ENCODE results near the gene FGF1.

FGF1 gene

GRCh38 chr5:142685418-142686209 is at the start of gene FGF1:
Gene FGF1 (minus strand): TSS chr5:142686090. CDS start chr5:142614127, 71,963 bp downstream.
- DNase-seq (ENCODE audit: low read depth) = no peak

GRCh38 chr5:142727735-142728047 is 41.8 kb upstream of the FGF1 start:
- DNase-seq (ENCODE audit: low read depth) = no peak

DNA sequence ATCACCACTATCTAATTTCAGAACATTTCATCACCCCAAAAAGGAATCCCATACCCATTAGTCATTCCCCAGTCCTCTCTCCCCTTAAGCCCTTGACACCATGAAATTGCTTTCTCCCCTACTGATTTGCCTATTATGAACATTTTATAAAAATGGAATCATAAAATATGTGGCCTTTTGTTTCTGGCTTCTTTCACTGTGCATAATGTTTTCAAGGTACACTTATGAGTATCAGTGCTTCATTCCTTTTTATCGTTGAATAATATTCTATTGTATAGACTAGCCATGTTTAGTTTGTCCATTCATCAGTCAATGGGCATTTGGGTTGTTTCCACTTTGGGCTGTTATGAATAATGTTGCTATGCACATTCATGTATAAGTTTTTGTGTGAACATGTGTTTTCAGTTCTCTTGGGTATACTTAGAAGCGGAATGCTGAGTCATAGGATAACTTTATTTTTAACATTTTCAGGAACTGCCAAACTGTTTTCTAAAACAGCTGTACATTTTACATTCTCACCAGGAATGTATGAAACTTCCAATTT is 40.4 kb upstream of the FGF1 start:
- no peak for DNase-seq (ENCODE audit: low read depth)

DNA sequence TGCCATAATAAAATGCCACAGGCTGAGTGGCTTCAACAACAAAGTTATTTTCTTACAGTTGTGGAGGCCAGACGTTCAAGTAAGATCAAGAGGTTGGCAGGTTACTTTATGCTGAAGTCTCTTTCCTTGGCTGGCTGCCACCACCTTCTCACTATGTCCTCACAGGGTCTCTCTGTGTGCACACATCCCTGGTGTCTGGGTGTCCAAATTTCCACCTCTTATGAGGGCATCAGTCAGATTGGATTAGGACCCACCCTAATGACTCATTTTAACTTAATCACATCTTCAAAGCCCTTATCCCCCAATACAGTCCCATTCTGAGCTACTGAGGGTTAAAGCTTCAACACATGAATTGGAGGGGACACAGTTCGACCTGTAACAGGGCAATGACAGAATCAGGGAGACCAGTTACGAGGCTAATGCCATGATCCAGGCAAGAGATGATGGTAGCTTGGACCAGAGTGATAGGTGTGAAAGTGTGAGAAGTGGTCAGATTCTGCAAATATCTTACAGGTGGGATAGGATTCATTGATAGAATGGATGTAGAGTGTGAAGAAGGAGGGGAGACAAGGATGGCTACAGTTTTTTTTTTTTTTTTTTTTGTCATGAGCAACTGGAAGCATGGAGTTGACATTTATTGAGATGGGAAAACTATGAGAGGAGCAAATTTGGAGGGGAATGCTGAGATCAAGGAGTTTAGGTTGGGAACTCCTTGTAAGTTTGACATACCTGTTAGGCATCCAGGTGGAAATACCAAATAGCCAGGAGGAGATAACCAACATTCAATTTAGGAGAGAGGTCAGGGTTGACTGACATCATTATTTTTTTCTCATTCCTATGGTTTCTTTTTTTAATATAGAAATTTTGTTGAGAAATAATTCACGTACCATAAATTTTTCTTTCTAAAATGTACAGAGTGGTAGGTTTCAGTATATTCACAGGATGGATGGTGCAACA is 39.6 kb upstream of the FGF1 start:
- no peak for DNase-seq (ENCODE audit: low read depth)

GRCh38 chr5:142724821-142725220 is 38.9 kb upstream of the FGF1 start:
- no peak for DNase-seq (ENCODE audit: low read depth)

DNA sequence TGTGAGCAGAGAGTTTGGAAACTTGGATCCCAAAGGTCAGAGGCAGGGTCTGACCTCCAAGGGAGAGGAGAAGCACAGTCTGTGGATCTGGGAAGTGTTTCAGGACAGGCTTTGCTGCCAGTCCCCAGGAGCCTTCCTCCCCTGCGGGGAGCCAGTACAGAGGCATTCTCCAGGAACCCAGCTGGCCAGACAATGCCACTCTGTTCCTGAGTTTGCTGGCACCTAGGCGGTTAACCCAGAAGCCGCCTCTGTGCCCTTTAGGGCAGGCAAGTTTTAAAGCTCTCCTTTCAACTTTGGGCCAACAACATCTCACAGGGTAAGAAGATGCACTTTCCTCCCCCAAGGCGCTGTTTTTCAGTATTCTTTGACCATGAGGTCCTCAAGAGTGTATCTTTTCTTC is 37.0 kb upstream of the FGF1 start:
- DNase-seq (ENCODE audit: low read depth) = no peak

GRCh38 chr5:142722146-142722545 is 36.3 kb upstream of the FGF1 start:
- DNase-seq (ENCODE audit: low read depth) = no peak

DNA sequence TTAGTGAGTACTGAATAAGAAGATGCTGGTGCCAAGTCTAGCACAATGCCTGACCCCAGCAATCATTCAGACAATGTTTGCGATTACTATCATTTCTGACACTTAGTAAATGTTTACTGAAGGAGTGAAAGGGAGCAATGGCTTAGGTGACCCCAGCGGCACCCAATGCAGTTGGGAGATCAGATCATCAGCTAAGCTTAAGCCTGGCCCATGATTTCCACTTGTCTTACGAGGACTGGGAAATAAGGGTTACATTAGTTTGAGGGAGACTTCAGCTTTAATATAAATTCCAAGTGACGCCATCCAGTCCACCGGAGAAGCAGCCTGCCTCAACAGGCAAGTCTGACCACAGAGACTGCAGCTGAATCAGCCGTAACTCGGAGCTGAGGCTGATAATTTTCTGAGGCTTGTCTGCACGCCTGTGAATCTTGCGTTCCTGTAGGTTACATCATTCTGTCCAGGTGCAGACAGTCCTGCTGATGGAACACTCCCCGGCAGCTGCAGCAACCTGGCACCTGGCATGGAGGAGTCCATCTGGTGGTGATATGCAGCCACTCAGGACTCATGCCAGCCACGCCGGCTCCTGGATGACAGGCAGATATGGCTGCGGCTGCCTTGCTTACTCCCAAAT is 34.9 kb upstream of the FGF1 start:
- DNase-seq (ENCODE audit: low read depth) = no peak

- DNase-seq (ENCODE audit: low read depth) = no peak
These were observed 34.0 kb upstream of the FGF1 start for GRCh38 chr5:142719836-142720370.

DNA sequence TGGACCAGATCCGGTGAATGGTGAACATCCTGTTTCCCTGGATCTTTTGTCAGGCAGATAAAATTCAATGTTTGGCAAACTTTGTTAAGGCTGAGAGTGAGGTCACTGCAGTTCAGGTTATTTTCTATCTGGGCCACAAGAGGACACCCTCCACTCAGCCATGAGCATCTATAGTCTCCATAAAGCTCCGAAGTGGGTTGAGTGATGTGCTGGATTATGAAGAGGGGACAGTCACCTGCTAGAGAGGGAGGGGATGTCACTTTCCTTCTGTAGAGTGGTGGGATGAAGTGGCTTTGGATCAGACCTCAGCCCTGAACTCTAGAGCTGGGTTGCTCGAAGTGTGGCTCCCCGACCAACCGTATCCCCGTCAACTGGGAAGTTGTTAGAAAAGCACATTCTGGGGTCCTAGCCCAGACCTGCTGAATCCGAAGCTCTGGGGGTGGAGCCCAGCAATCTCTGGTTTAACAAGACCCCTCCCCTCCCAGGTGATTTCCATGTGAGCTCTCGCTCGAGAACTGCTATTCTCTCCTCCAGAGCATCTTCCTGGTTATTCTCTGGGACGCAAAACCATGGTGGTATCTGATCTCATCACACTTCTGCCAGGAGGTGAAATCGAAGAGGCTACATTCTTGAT is 31.8 kb upstream of the FGF1 start:
- DNase-seq (ENCODE audit: low read depth) = no peak

- peak; percentile 4 for DNase-seq (ENCODE audit: low read depth)
These were observed 31.1 kb upstream of the FGF1 start for GRCh38 chr5:142716963-142717362.

GRCh38 chr5:142715291-142715690 is 29.4 kb upstream of the FGF1 start:
- no peak for DNase-seq (ENCODE audit: low read depth)

DNA sequence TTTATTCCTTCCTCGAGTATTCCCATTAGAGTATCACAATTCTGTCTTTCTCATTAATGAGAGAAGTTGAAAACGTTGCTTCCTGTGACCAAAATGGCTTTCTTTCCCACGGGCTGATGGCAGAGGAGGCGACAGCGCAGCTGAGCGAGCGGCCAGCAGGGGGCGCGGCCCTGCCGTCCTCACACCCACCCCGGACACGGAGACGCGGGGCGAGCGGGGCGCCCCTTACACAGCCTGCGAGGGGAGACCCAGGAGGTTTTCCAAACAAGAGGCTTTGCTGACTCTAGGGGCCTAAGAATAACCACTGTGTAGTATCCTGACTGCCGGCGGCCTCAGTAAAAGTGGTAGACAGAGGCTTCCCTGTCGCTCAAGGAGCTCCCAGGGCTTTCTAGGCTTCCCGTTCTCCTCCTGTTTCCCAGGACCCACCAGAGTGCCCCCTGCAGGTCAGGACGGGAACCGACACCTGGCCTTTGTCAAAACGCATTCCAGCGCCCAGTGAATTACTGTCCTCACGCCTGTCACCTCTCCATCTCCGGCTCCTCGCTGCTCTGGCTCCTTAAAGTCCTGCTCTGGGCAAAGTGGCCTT is 27.3 kb upstream of the FGF1 start:
- DNase-seq (ENCODE audit: low read depth) = peak; percentile 74

DNA sequence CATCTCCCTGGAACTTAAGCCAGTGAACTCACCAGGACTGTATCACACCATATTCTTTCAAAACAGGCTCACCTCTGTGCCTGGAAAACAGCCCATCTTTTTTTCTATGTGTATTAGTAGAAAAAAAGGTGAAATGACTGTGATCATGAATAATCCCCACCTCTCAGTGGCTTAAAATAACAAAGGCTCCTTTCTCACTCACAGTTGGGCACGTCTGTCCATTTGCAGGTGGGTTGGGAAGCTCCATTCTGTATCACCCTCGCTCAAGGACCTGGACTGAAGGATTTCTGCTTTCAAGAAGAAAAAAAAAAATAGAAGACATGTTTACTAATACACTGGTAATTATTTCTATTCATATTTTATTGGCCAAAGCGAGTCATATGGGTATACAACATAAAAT is 17.3 kb upstream of the FGF1 start:
- DNase-seq (ENCODE audit: low read depth) = no peak

- no peak for DNase-seq (ENCODE audit: low read depth)
These were observed 15.9 kb upstream of the FGF1 start for GRCh38 chr5:142701673-142702311.

DNA sequence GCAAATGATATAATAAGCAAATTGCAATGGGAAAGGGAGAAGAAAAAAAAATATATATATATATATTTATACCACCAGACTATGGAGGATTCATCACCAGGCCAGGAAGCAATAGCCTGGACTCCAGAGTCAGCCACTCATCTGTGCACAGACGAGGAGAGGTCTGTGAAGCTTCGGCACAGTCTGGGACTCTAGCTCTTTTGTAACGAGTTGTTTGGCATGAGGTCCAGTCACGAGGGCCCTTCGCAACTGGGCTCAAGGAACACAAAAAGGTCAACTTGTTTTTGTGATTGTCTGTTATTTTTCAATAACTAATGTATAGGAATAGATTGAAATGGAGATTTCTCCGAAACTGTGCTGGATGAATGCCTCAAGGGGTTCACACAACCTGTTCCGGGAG is 14.7 kb upstream of the FGF1 start:
- DNase-seq (ENCODE audit: low read depth) = no peak

DNA sequence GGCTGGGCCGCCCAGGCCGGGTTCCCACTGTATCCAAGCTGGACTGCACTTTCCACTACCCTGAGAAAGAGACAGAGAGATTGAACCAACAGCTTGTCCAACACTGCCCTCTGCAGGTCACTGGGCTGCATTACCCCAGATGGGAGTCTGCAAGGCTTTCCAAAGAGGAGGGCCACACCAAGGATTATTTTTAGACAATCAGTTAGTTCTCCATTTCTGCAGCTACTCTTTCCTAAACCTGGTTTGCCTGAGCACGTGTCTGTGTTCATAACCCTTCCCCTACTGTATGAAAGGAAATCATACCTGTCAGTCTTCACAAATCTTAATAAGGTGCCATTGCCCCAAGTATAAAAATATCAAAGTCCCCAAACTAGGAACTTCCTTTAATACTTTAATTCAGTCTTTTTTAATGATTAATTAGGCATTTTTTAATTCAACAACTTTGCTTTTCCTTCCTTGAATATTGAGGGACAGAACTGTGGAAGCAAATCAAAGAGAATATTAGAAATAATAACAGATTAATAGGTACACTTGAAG is 13.4 kb upstream of the FGF1 start:
- peak; percentile 72 for DNase-seq (ENCODE audit: low read depth)

- DNase-seq (ENCODE audit: low read depth) = no peak
These were observed 12.7 kb upstream of the FGF1 start for GRCh38 chr5:142698447-142699183.

- DNase-seq (ENCODE audit: low read depth) = no peak
These were observed 11.7 kb upstream of the FGF1 start for GRCh38 chr5:142697356-142698255.
